BJ (cell line): ENCODE results near the gene TRIM67. TPM values are rescaled to one million over a fixed set of nuclear protein-coding genes. Genes with fewer than 3 reads are reported as not detected.

ENCODE experiments used
- CTCF ChIA-PET: fragments of 350-600 bp; formaldehyde crosslinking; extraction: SDS; loops from one replicate; lab custom pipeline; 2021; ENCODE audit warnings: antibody characterized with exemption, inconsistent platforms; lab: Yijun Ruan, JAX
- POLR2A ChIA-PET: fragments of 300-600 bp; sonication (Branson Sonifier 250); formaldehyde crosslinking; extraction: SDS; loops from one replicate; lab custom pipeline; 2021; ENCODE audit warnings: antibody characterized with exemption; lab: Charles Lee
- DNase-seq: peaks from one replicate; pipeline ENCODE4 v3.0.0-alpha.2; 2011; ENCODE audit warnings: low read depth
- H3K27me3 ChIP-seq: 2 replicates; pipeline ENCODE4 v1.6.0; 2011; ENCODE audit warnings: low read length; ENCODE audit not compliant: control insufficient read depth, insufficient read depth
- H3K36me3 ChIP-seq: 2 replicates; pipeline ENCODE4 v1.5.1; 2011; ENCODE audit warnings: low read length; ENCODE audit not compliant: control insufficient read depth, insufficient read depth
- H3K4me3 ChIP-seq: 2 replicates; pipeline ENCODE4 v1.5.1; 2011; ENCODE audit warnings: low read depth, mild to moderate bottlenecking, control low read depth, low read length
- CTCF ChIP-seq: IDR thresholded peaks from 2 replicates; pipeline ENCODE4 v1.5.1; 2011; ENCODE audit warnings: low read depth, mild to moderate bottlenecking, control low read depth, inconsistent platforms, low read length, moderate library complexity; ENCODE audit not compliant: insufficient read depth
- polyA plus RNA-seq: library from polyadenylated mRNA; depleted of rRNA; stranded (reverse); fragments of >200 nt; gene quantifications from 2 replicates; pipeline ENCODE4 v1.2.3, GENCODE V29; 2011

TRIM67 gene
- polyA plus RNA-seq, 1 experiment = 0.02 TPM

- no peaks in the 10 kb centered on the region for H3K36me3 ChIP-seq
- peaks cover 10% of the 10 kb centered on the region for H3K27me3 ChIP-seq
- ChIA-PET CTCF (interaction anchor here (1.0 kb wide), 1 partner anchor 18 kb away, joined by 3 read pairs; no protein-coding TSS in a partner anchor), POLR2A (no interaction called here)
- no peak for TF ChIP-seq CTCF
- no peak overlapping the region for H3K4me3 ChIP-seq
- DNase-seq = no peak
Measured at GRCh38 chr1:231188768-231189167, 26.9 kb downstream of the TRIM67 start.

GRCh38 chr1:231189683-231190270, 27.9 kb downstream of the TRIM67 start:
- Histone ChIP-seq H3K27me3 (peaks cover 6% of the 10 kb centered on the region; the same call in 1 of the 2 replicates), H3K36me3 (no peaks in the 10 kb centered on the region), H3K4me3 (no peak overlapping the region)
- no peak for TF ChIP-seq CTCF
- no peak for DNase-seq
- ChIA-PET POLR2A (no interaction called here), CTCF (interaction anchor here (0.8 to 1.6 kb wide), 3 partner anchors 17 to 21 kb away, joined by 3 read pairs; no protein-coding TSS in a partner anchor)

GRCh38 chr1:231190456-231190855, 28.6 kb downstream of the TRIM67 start:
- H3K27me3 ChIP-seq = peaks cover 6% of the 10 kb centered on the region; the same call in 1 of the 2 replicates
- ChIA-PET POLR2A (no interaction called here), CTCF (interaction anchor here (0.8 to 1.6 kb wide), 2 partner anchors 16 to 21 kb away, joined by 3 read pairs; no protein-coding TSS in a partner anchor)
- H3K36me3 ChIP-seq = no peaks in the 10 kb centered on the region
- DNase-seq = no peak
- no peak overlapping the region for H3K4me3 ChIP-seq
- no peak for TF ChIP-seq CTCF

GRCh38 chr1:231192620-231193163, 30.8 kb downstream of the TRIM67 start:
- no peaks in the 10 kb centered on the region for H3K36me3 ChIP-seq
- CTCF ChIA-PET = no interaction called here
- POLR2A ChIA-PET = no interaction called here
- H3K4me3 ChIP-seq = no peak overlapping the region
- TF ChIP-seq CTCF = no peak
- no peak for DNase-seq
- H3K27me3 ChIP-seq = peaks cover 6% of the 10 kb centered on the region; the same call in 1 of the 2 replicates

GRCh38 chr1:231193710-231194340, 32.0 kb downstream of the TRIM67 start:
- Histone ChIP-seq H3K4me3 (no peak overlapping the region), H3K27me3 (no peaks in the 10 kb centered on the region), H3K36me3 (no peaks in the 10 kb centered on the region)
- ChIA-PET POLR2A (no interaction called here), CTCF (interaction anchor here (1.3 to 1.4 kb wide), 2 partner anchors 18 kb away, joined by 3 read pairs; no protein-coding TSS in a partner anchor)
- no peak for DNase-seq
- no peak for TF ChIP-seq CTCF
